Activated B cell treated with CpG ODN at 0.5 μM for 24 hours (primary cell): ENCODE measurements around the gene PALLD. TPM values are rescaled to one million over a fixed set of nuclear protein-coding genes. Genes with fewer than 3 reads are reported as not detected.
"Not testable (repeated sequence)": the region's sequence is repeated elsewhere in the genome, so short reads cannot be mapped to it uniquely, and the experiment has no call there.

ENCODE experiments used
- ATAC-seq: fragments of 200-7000 bp; cut with Tn5 transposase; one replicate; pipeline ENCODE4 v1.10.0; 2021; ENCODE audit warnings: low read depth, mild to moderate bottlenecking, moderate library complexity
- CTCF ChIA-PET: fragments of 350-600 bp; sonication (Branson Sonifier 250); formaldehyde crosslinking; loops from one replicate; lab custom pipeline; 2021; ENCODE audit warnings: antibody characterized with exemption; lab: Charles Lee
- POLR2A ChIA-PET: fragments of 350-600 bp; sonication (Branson Sonifier 250); formaldehyde crosslinking; loops from one replicate; lab custom pipeline; 2021; ENCODE audit warnings: antibody characterized with exemption; lab: Charles Lee
- DNase-seq: peaks from one replicate; pipeline ENCODE4 v3.0.0; 2022
- H3K27ac Mint-ChIP-seq: one replicate; pipeline ENCODE4 v1.8.0; 2020; ENCODE audit warnings: mixed read lengths
- H3K27me3 Mint-ChIP-seq: one replicate; pipeline ENCODE4 v1.8.0; 2021; ENCODE audit warnings: mixed read lengths
- H3K36me3 Mint-ChIP-seq: one replicate; pipeline ENCODE4 v1.8.0; 2021; ENCODE audit warnings: low read depth, mixed read lengths
- H3K4me1 Mint-ChIP-seq: one replicate; pipeline ENCODE4 v1.8.0; 2021; ENCODE audit warnings: mixed read lengths
- H3K4me3 Mint-ChIP-seq: one replicate; pipeline ENCODE4 v1.8.0; 2020; ENCODE audit warnings: mild to moderate bottlenecking, mixed read lengths
- H3K9me3 Mint-ChIP-seq: one replicate; pipeline ENCODE4 v1.8.0; 2020; ENCODE audit warnings: mixed read lengths
- CTCF ChIP-seq: fragments of 200-600 bp; IDR thresholded peaks from one replicate; pipeline ENCODE4 v1.8.0; 2022; ENCODE audit warnings: antibody characterized with exemption, mild to moderate bottlenecking
- intact Hi-C: fragments of 100-400 bp; cut with micrococcal nuclease; formaldehyde crosslinking; loops from one replicate; pipeline ENCODE4 v1.15.1; 2024
- total RNA-seq: library from RNA; stranded (reverse); gene quantifications from 2 replicates; pipeline ENCODE4 v1.2.3, GENCODE V29; 2022

PALLD gene
- total RNA-seq, 1 donor from 2014 or later: 0.44 TPM

DNA sequence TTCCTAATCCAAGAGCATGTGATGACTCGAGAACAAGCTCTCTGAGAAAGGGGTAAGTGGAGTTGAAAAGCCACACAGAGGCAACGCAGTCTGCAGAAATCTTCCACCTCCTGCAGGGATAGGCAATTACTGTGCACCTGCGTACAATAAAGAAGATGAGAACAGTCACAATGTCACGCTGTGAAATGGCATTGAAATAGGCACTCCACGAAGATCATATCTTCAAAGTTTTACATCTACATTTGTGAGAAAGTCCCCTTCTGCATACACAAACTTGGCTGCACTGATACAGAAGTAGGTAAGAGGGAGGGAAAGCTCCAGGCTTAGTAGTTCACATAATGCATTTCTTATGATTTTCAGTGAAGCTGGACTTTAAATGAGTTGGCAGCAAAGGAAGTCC lies 43.7 kb upstream of the PALLD start:
- DNase-seq: no peak
- Mint-ChIP-seq H3K27ac (no peak overlapping the region), H3K4me3 (no peak overlapping the region), H3K27me3 (no peaks in the 10 kb centered on the region), H3K4me1 (peaks cover 6% of the 10 kb centered on the region), H3K36me3 (peaks cover 52% of the 10 kb centered on the region), H3K9me3 (no peaks in the 10 kb centered on the region)
- no peak for ATAC-seq
- intact Hi-C loops: no loop called here
- ChIA-PET POLR2A (no interaction called here), CTCF (no interaction called here)
- TF ChIP-seq CTCF: no peak

DNA sequence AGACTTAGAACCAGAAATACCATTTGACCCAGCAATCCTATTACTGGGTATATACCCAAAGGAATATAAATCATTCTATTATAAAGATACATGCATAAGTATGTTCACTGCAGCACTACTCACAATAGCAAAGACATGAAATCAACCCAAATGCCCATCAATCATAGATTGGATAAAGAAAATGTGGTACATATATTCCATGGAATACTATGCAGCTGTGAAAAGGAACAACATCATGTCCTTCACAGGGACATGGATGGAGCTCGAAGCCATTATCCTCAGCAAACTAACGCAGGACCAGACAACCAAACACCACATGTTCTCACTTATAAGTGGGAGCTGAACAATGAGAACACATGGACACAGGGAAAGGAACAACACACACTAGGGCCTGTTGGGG lies 38.6 kb upstream of the PALLD start:
- H3K9me3 Mint-ChIP-seq, H3K4me3 Mint-ChIP-seq, intact Hi-C loops, H3K4me1 Mint-ChIP-seq, ATAC-seq, POLR2A ChIA-PET, H3K27me3 Mint-ChIP-seq, H3K27ac Mint-ChIP-seq, CTCF ChIA-PET, DNase-seq: not testable (repeated sequence)
- peaks cover 40% of the 10 kb centered on the region for H3K36me3 Mint-ChIP-seq

DNA sequence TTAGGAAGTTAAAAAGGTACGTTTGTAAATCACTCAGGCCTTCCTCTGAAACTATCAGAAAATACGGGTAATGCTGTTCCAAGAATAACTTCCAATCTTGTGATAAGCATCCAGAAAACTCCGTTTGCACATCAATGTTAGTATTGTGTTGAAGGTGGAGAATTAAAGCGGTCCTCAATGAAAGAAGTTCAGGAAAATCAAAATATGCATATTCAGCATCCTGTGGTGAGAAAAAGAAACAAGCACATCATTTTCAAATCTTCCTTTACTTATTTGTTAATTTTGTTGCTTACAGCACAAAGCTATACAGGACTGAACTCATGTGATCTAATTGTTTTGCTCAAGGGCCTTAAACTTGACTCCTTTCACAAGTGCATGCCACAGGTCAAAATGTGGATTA lies 35.0 kb upstream of the PALLD start:
- DNase-seq: no peak
- no peak for TF ChIP-seq CTCF
- ChIA-PET POLR2A (no interaction called here), CTCF (no interaction called here)
- no peak overlapping the region for H3K4me3 Mint-ChIP-seq
- no peak for ATAC-seq
- H3K9me3 Mint-ChIP-seq: no peaks in the 10 kb centered on the region
- intact Hi-C loops: no loop called here
- no peaks in the 10 kb centered on the region for H3K4me1 Mint-ChIP-seq
- no peaks in the 10 kb centered on the region for H3K27me3 Mint-ChIP-seq
- no peak overlapping the region for H3K27ac Mint-ChIP-seq
- peaks cover 36% of the 10 kb centered on the region for H3K36me3 Mint-ChIP-seq

DNA sequence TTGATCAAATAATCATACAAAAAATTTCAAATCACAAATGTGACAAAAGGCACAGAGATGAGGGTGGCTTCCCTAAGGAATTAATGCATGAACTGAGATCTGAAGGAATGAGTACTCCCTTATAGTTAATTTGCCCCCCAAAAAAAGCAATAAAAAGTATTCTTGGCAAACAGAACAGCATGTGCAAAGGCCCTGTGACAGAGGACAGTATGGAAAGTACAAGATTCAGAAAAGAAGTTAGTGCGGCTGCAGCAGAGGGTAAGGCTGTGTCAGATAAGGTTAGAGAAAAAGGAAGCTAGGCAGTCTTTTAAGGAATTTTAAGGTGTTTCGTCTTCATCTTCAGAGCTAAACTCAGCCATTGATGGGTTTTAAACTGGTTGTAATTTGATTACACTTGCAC lies 23.9 kb upstream of the PALLD start:
- Mint-ChIP-seq H3K27ac (no peak overlapping the region), H3K4me3 (no peak overlapping the region), H3K27me3 (no peaks in the 10 kb centered on the region), H3K4me1 (peaks cover 7% of the 10 kb centered on the region), H3K36me3 (peaks cover 38% of the 10 kb centered on the region), H3K9me3 (no peaks in the 10 kb centered on the region)
- TF ChIP-seq CTCF: no peak
- ATAC-seq: no peak
- CTCF ChIA-PET: no interaction called here
- intact Hi-C loops: no loop called here
- POLR2A ChIA-PET: no interaction called here
- DNase-seq: no peak

GRCh38 chr4:168474660-168475320 lies 22.1 kb upstream of the PALLD start:
- no peak overlapping the region for H3K4me3 Mint-ChIP-seq
- no peak for ATAC-seq
- DNase-seq: no peak
- POLR2A ChIA-PET: no interaction called here
- intact Hi-C loops: no loop called here
- TF ChIP-seq CTCF: no peak
- H3K36me3 Mint-ChIP-seq: peaks cover 30% of the 10 kb centered on the region
- no peaks in the 10 kb centered on the region for H3K27me3 Mint-ChIP-seq
- H3K27ac Mint-ChIP-seq: no peak overlapping the region
- CTCF ChIA-PET: no interaction called here
- H3K4me1 Mint-ChIP-seq: peaks cover 21% of the 10 kb centered on the region
- H3K9me3 Mint-ChIP-seq: no peaks in the 10 kb centered on the region

DNA sequence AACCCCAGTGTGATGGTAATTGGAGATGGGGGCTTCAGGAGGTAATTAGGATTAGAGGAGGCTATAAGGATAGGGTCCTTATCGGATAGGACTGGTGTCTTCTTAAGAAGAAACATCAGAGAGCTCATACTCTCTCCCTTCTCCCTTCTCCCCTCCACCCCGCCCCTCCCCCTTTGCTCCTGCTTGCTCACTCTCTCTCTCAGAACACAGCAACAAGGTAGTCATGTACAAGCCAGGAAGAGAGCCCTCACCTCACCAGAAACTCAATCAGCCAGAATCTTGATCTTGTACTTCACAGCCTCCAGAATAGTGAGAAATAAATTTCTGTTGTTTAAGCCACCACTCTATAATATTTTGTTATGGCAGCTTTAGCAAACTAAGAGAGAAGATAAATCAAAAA lies 21.1 kb upstream of the PALLD start:
- peaks cover 30% of the 10 kb centered on the region for H3K36me3 Mint-ChIP-seq
- no peak for TF ChIP-seq CTCF
- ATAC-seq (no peak), DNase-seq (no peak)
- no peak overlapping the region for H3K27ac Mint-ChIP-seq
- no peak overlapping the region for H3K4me3 Mint-ChIP-seq
- ChIA-PET POLR2A (no interaction called here), CTCF (no interaction called here)
- H3K9me3 Mint-ChIP-seq: no peaks in the 10 kb centered on the region
- peaks cover 28% of the 10 kb centered on the region for H3K4me1 Mint-ChIP-seq
- H3K27me3 Mint-ChIP-seq: no peaks in the 10 kb centered on the region
- intact Hi-C loops: no loop called here
